Upper lobe of left lung (tissue), 4 donors: ENCODE results near the gene CACNA1S.

Source experiments
- EP300 ChIP-seq, 4 donors: sonication (generic); formaldehyde crosslinking; IDR thresholded peaks; one replicate each; pipeline ENCODE4 v1.5.1; 2017; ENCODE audit warnings: antibody characterized with exemption in 4 of 4, control low read depth in 2 of 4
- TF ChIP-seq, protein P1 (sequence below), 6 experiments: fragments of 450-650 bp in 4 of 6; fragments of 200-600 bp in 2 of 6; sonication (generic) in 2 of 6; IDR thresholded peaks; one replicate each; pipeline ENCODE4 v1.5.1; 2016 to 2019; ENCODE audit warnings: antibody characterized with exemption in 6 of 6

DNA sequence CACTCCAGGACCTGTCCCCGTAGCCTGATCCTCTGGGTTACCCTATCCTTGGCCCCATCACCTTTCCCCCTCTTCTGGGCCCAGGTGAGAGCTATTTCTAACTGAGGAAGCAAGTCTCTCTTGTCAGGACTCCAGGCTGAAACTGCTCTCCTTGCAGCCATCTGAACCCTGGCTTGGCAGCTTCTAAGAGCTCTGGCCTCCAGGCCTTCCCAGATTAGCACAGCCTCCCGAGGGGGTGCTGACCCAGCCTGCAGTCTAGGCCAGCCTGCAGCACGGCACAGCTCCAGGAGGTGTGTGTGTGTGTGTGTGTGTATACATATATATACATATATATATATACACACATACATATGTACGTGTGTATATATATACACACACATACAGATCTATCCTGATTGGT lies 17.4 kb downstream of the CACNA1S start:
- TF ChIP-seq, protein P1, sequence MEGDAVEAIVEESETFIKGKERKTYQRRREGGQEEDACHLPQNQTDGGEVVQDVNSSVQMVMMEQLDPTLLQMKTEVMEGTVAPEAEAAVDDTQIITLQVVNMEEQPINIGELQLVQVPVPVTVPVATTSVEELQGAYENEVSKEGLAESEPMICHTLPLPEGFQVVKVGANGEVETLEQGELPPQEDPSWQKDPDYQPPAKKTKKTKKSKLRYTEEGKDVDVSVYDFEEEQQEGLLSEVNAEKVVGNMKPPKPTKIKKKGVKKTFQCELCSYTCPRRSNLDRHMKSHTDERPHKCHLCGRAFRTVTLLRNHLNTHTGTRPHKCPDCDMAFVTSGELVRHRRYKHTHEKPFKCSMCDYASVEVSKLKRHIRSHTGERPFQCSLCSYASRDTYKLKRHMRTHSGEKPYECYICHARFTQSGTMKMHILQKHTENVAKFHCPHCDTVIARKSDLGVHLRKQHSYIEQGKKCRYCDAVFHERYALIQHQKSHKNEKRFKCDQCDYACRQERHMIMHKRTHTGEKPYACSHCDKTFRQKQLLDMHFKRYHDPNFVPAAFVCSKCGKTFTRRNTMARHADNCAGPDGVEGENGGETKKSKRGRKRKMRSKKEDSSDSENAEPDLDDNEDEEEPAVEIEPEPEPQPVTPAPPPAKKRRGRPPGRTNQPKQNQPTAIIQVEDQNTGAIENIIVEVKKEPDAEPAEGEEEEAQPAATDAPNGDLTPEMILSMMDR (IDR thresholded peaks at IDR 0.05) = no peak
- no peak for TF ChIP-seq EP300 (IDR thresholded peaks at IDR 0.05)
